ENCODE results near the gene ATP4A. TPM values are rescaled to one million over a fixed set of nuclear protein-coding genes. Genes with fewer than 3 reads are reported as not detected.

Gene ATP4A
- total RNA-seq, 2 experiments from 2014 or later, result not detected

Other genes with a start within 250 kb of the ATP4A start
- gene CD22, start 234.5 kb downstream of the ATP4A start, total RNA-seq, result 1 to 10 TPM; 2.0 to 2.6 TPM
- gene FFAR1, start 215.8 kb downstream of the ATP4A start, total RNA-seq, result under 1 TPM in 1 of 2 experiments, not detected in 1; 0.10 TPM
- gene FFAR3, start 205.2 kb downstream of the ATP4A start, total RNA-seq, result 1 to 10 TPM; 4.9 to 5.3 TPM
- under 1 TPM; 0.17 to 0.30 TPM for gene GPR42, start 192.6 kb downstream of the ATP4A start, total RNA-seq
- not detected for gene FFAR2, start 115.4 kb downstream of the ATP4A start, total RNA-seq
- gene KRTDAP, start 73.2 kb downstream of the ATP4A start, total RNA-seq, result not detected
- gene DMKN, start 50.0 kb downstream of the ATP4A start, total RNA-seq, result 1 to 10 TPM in 1 of 2 experiments, under 1 TPM in 1; 0.86 to 1.7 TPM
- gene SBSN, start 35.3 kb downstream of the ATP4A start, total RNA-seq, result not detected
- not detected for gene GAPDHS, start 30.2 kb downstream of the ATP4A start, total RNA-seq
- 10 to 100 TPM; 63.1 to 63.4 TPM for gene TMEM147, start 18.0 kb downstream of the ATP4A start, total RNA-seq
- not detected for gene PMIS2, start 22.5 kb upstream of the ATP4A start, total RNA-seq
- gene HAUS5, start 49.1 kb upstream of the ATP4A start, total RNA-seq, result 10 to 100 TPM; 40.4 to 42.5 TPM
- 10 to 100 TPM; 64.2 to 66.2 TPM for gene RBM42, start 65.4 kb upstream of the ATP4A start, total RNA-seq
- gene ETV2, start 78.1 kb upstream of the ATP4A start, total RNA-seq, result under 1 TPM; 0.52 to 0.84 TPM
- gene COX6B1, start 84.7 kb upstream of the ATP4A start, total RNA-seq, result 100 to 1,000 TPM; 499 to 512 TPM
- gene UPK1A, start 102.9 kb upstream of the ATP4A start, total RNA-seq, result under 1 TPM in 1 of 2 experiments, not detected in 1; 0.21 TPM
- gene ZBTB32, start 140.9 kb upstream of the ATP4A start, total RNA-seq, result 100 to 1,000 TPM; 174 to 181 TPM
- 10 to 100 TPM; 62.0 to 65.8 TPM for gene KMT2B, start 154.3 kb upstream of the ATP4A start, total RNA-seq
- gene IGFLR1, start 178.8 kb upstream of the ATP4A start, total RNA-seq, result 10 to 100 TPM; 51.0 to 52.8 TPM
- 10 to 100 TPM; 41.8 to 44.2 TPM for gene U2AF1L4, start 181.8 kb upstream of the ATP4A start, total RNA-seq
- 10 to 100 TPM; 32.4 to 37.7 TPM for gene PSENEN, start 182.0 kb upstream of the ATP4A start, total RNA-seq
- 1 to 10 TPM; 5.7 to 9.7 TPM for gene LIN37, start 184.9 kb upstream of the ATP4A start, total RNA-seq
- under 1 TPM; 0.40 to 0.55 TPM for gene HSPB6, start 193.4 kb upstream of the ATP4A start, total RNA-seq
- 10 to 100 TPM; 45.3 to 47.4 TPM for gene PROSER3, start 194.5 kb upstream of the ATP4A start, total RNA-seq
- gene ARHGAP33, start 211.9 kb upstream of the ATP4A start, total RNA-seq, result 10 to 100 TPM; 49.5 to 61.6 TPM
- not detected for gene PRODH2, start 249.2 kb upstream of the ATP4A start, total RNA-seq

Data from activated naive CD4-positive, alpha-beta T cell treated with anti-CD3 and anti-CD28 coated beads for 36 hours (primary cell).